ENCODE data around the gene TNFSF8.

TNFSF8 gene

DNA sequence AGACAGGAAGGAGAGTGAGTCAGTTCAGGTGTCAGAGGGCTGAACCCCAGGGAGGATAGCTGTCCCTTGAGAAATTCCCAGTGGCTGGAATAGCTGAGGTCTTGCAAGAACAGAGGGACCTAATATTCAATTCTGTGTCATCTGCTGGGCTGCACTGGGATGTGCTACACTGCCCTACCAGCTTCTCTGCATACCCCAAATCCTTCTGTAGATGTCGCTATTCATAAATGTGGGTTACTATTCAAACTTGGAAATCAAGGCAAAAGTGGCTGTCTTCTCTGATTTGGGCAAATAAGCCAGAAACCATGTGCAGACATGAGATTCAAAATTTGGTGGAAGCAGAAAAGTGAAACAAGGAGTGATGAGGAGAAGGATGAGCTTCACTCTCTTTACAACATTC, 16.3 kb downstream of the TNFSF8 start:
- Histone ChIP-seq H3K4me3 (ENCODE audit: low read depth in 1 of 2, low read length in 2 of 2) (no peak overlapping the region), H3K9ac (ENCODE audit: low read depth, low read length) (no peak overlapping the region), H3K4me2 (ENCODE audit: insufficient read depth, low read length) (no peak overlapping the region), H4K20me1 (ENCODE audit: insufficient read depth, low read length) (no peaks in the 10 kb centered on the region), H3K36me3 (ENCODE audit: insufficient read depth, low read length) (peaks cover 50% of the 10 kb centered on the region), H3K79me2 (ENCODE audit: insufficient read depth, low read length) (peaks cover 3% of the 10 kb centered on the region), H3K9me3 (ENCODE audit: insufficient read depth, low read length, severe bottlenecking) (no peaks in the 10 kb centered on the region), H3K27me3 (ENCODE audit: insufficient read depth, low read length, poor library complexity) (no peaks in the 10 kb centered on the region), H3K27ac (ENCODE audit: low read length) (peak overlapping the region; percentile 46; the same call in 1 of the 2 replicates), H3K4me1 (ENCODE audit: insufficient read depth, low read length) (peaks cover 53% of the 10 kb centered on the region), H2AFZ (ENCODE audit: low read depth, low read length) (no peak overlapping the region)
- no peak for DNase-seq
- no peak for TF ChIP-seq EZH2 (IDR thresholded peaks at IDR 0.05; ENCODE audit: borderline replicate concordance, low read depth, low read length, severe bottlenecking)
- TF ChIP-seq, protein P1, sequence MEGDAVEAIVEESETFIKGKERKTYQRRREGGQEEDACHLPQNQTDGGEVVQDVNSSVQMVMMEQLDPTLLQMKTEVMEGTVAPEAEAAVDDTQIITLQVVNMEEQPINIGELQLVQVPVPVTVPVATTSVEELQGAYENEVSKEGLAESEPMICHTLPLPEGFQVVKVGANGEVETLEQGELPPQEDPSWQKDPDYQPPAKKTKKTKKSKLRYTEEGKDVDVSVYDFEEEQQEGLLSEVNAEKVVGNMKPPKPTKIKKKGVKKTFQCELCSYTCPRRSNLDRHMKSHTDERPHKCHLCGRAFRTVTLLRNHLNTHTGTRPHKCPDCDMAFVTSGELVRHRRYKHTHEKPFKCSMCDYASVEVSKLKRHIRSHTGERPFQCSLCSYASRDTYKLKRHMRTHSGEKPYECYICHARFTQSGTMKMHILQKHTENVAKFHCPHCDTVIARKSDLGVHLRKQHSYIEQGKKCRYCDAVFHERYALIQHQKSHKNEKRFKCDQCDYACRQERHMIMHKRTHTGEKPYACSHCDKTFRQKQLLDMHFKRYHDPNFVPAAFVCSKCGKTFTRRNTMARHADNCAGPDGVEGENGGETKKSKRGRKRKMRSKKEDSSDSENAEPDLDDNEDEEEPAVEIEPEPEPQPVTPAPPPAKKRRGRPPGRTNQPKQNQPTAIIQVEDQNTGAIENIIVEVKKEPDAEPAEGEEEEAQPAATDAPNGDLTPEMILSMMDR (IDR thresholded peaks at IDR 0.05; ENCODE audit: borderline replicate concordance, extremely low read depth, low read length, poor library complexity, severe bottlenecking) = no peak
- ATAC-seq (ENCODE audit: insufficient read depth, low read depth) = no peak

- no peaks in the 10 kb centered on the region for H3K27me3 ChIP-seq (ENCODE audit: insufficient read depth, low read length, poor library complexity)
- no peak for ATAC-seq (ENCODE audit: insufficient read depth, low read depth)
Measured at GRCh38 chr9:114913656-114914055, 16.7 kb downstream of the TNFSF8 start.

GRCh38 chr9:114913217-114913616, 17.2 kb downstream of the TNFSF8 start:
- H3K27me3 ChIP-seq (ENCODE audit: insufficient read depth, low read length, poor library complexity) = no peaks in the 10 kb centered on the region
- peaks cover 48% of the 10 kb centered on the region for H3K36me3 ChIP-seq (ENCODE audit: insufficient read depth, low read length)
- DNase-seq (no peak), ATAC-seq (ENCODE audit: insufficient read depth, low read depth) (no peak)
- H3K79me2 ChIP-seq (ENCODE audit: insufficient read depth, low read length) = peaks cover 3% of the 10 kb centered on the region
- no peak overlapping the region for H2AFZ ChIP-seq (ENCODE audit: low read depth, low read length)
- H3K4me1 ChIP-seq (ENCODE audit: insufficient read depth, low read length) = peaks cover 62% of the 10 kb centered on the region
- H3K4me2 ChIP-seq (ENCODE audit: insufficient read depth, low read length) = no peak overlapping the region
- TF ChIP-seq, protein P1 (IDR thresholded peaks at IDR 0.05; ENCODE audit: borderline replicate concordance, extremely low read depth, low read length, poor library complexity, severe bottlenecking) = no peak
- no peak for TF ChIP-seq EZH2 (IDR thresholded peaks at IDR 0.05; ENCODE audit: borderline replicate concordance, low read depth, low read length, severe bottlenecking)
- peak overlapping the region; percentile 59 for H3K27ac ChIP-seq (ENCODE audit: low read length)
- no peaks in the 10 kb centered on the region for H4K20me1 ChIP-seq (ENCODE audit: insufficient read depth, low read length)
- no peak overlapping the region for H3K4me3 ChIP-seq (ENCODE audit: low read depth in 1 of 2, low read length in 2 of 2)
- no peaks in the 10 kb centered on the region for H3K9me3 ChIP-seq (ENCODE audit: insufficient read depth, low read length, severe bottlenecking)
- no peak overlapping the region for H3K9ac ChIP-seq (ENCODE audit: low read depth, low read length)

More at GRCh38 chr9:114913656-114914055, 16.7 kb downstream of the TNFSF8 start:
- H3K4me1 ChIP-seq (ENCODE audit: insufficient read depth, low read length) = peaks cover 58% of the 10 kb centered on the region
- H3K9me3 ChIP-seq (ENCODE audit: insufficient read depth, low read length, severe bottlenecking) = no peaks in the 10 kb centered on the region
- no peak for DNase-seq
- H3K4me3 ChIP-seq (ENCODE audit: low read depth in 1 of 2, low read length in 2 of 2) = no peak overlapping the region
- no peak for TF ChIP-seq EZH2 (IDR thresholded peaks at IDR 0.05; ENCODE audit: borderline replicate concordance, low read depth, low read length, severe bottlenecking)
- TF ChIP-seq, protein P1 (IDR thresholded peaks at IDR 0.05; ENCODE audit: borderline replicate concordance, extremely low read depth, low read length, poor library complexity, severe bottlenecking) = no peak
- peak overlapping the region; percentile 59; the same call in 1 of the 2 replicates for H3K27ac ChIP-seq (ENCODE audit: low read length)
- no peak overlapping the region for H3K4me2 ChIP-seq (ENCODE audit: insufficient read depth, low read length)
- no peak overlapping the region for H3K9ac ChIP-seq (ENCODE audit: low read depth, low read length)
- H4K20me1 ChIP-seq (ENCODE audit: insufficient read depth, low read length) = no peaks in the 10 kb centered on the region
- H2AFZ ChIP-seq (ENCODE audit: low read depth, low read length) = no peak overlapping the region
- peaks cover 3% of the 10 kb centered on the region for H3K79me2 ChIP-seq (ENCODE audit: insufficient read depth, low read length)
- peaks cover 50% of the 10 kb centered on the region for H3K36me3 ChIP-seq (ENCODE audit: insufficient read depth, low read length)

Data from DND-41 (cell line).